H1 (cell line): Measurements from ENCODE around the gene SLC26A4. TPM values are rescaled to one million over a fixed set of nuclear protein-coding genes. Genes with fewer than 3 reads are reported as not detected.

Experiments
- CTCF ChIA-PET: fragments of 300-600 bp; sonication (Branson Sonifier 250); formaldehyde crosslinking; loops from one replicate; lab custom pipeline; 2021; ENCODE audit not compliant: partially characterized antibody; lab: Charles Lee
- POLR2A ChIA-PET: fragments of 300-600 bp; sonication (Branson Sonifier 250); formaldehyde crosslinking; loops from one replicate; lab custom pipeline; 2021; ENCODE audit warnings: inconsistent platforms; ENCODE audit not compliant: partially characterized antibody; lab: Charles Lee
- DNase-seq, 2 experiments: peaks; one replicate each; pipeline versions ENCODE4 v3.0.0 to v3.0.0-alpha.2; 2010 to 2022; ENCODE audit warnings: low spot score in 2 of 2, low read depth in 1 of 2, mixed read lengths in 1 of 2
- FAIRE-seq: peaks from 2 replicates; lab custom pipeline; 2011; peaks lifted over from hg19 to GRCh38; lab: Jason Lieb, UNC
- H2AFZ ChIP-seq: 2 replicates; pipeline ENCODE4 v1.8.1; 2012; ENCODE audit warnings: low read length, inconsistent platforms
- H2AK5ac ChIP-seq: 2 replicates; pipeline ENCODE4 v1.6.1; 2013; ENCODE audit warnings: low read depth, low read length
- H2BK120ac ChIP-seq: replicated peaks from 2 replicates; pipeline ENCODE3; 2013; ENCODE audit warnings: low read depth, low read length, inconsistent platforms
- H2BK12ac ChIP-seq: 2 replicates; pipeline ENCODE4 v1.6.1; 2013; ENCODE audit warnings: low read depth, low read length
- H2BK15ac ChIP-seq: 2 replicates; pipeline ENCODE4 v1.6.1; 2013; ENCODE audit warnings: low read length
- H2BK20ac ChIP-seq: 2 replicates; pipeline ENCODE4 v1.6.1; 2013; ENCODE audit warnings: low read length
- H2BK5ac ChIP-seq: 2 replicates; pipeline ENCODE4 v1.6.1; 2013; ENCODE audit warnings: low read depth, low read length
- H3K14ac ChIP-seq: 2 replicates; pipeline ENCODE4 v1.6.1; 2013; ENCODE audit warnings: inconsistent platforms; ENCODE audit not compliant: insufficient read length
- H3K18ac ChIP-seq: 2 replicates; pipeline ENCODE4 v1.6.1; 2013; ENCODE audit warnings: low read length; ENCODE audit errors: extremely low read depth
- H3K23ac ChIP-seq: 2 replicates; pipeline ENCODE4 v1.6.1; 2013; ENCODE audit warnings: inconsistent platforms; ENCODE audit not compliant: insufficient read length
- H3K23me2 ChIP-seq: 2 replicates; pipeline ENCODE4 v1.6.1; 2013; ENCODE audit warnings: low read depth, low read length
- H3K27ac ChIP-seq: 2 replicates; pipeline ENCODE4 v1.6.1; 2011; ENCODE audit warnings: low read depth, low read length, inconsistent platforms
- H3K27me3 ChIP-seq, 4 experiments: replicated peaks in 1 of 4; 1 replicate in 1 of 4; 2 replicates in 3 of 4; pipeline versions ENCODE4 v1.6.1 to v1.8.1; 2011 to 2013; ENCODE audit warnings: low read length in 3 of 4, mild to moderate bottlenecking in 3 of 4, inconsistent platforms in 2 of 4, mixed read lengths in 2 of 4, moderate library complexity in 1 of 4; ENCODE audit not compliant: control insufficient read depth in 3 of 4, insufficient read depth in 3 of 4; ENCODE audit errors: extremely low read depth in 1 of 4
- H3K36me3 ChIP-seq, 4 experiments: 2 replicates each; pipeline versions ENCODE4 v1.6.1 to v1.8.1; 2011 to 2013; ENCODE audit warnings: mild to moderate bottlenecking in 4 of 4, low read length in 3 of 4, moderate library complexity in 2 of 4, control low read depth in 1 of 4, inconsistent platforms in 1 of 4; ENCODE audit not compliant: insufficient read depth in 4 of 4, control insufficient read depth in 2 of 4
- H3K4ac ChIP-seq: replicated peaks from 2 replicates; pipeline ENCODE3; 2013; ENCODE audit warnings: low read length, low read depth, mixed read lengths, inconsistent platforms; ENCODE audit not compliant: insufficient read length
- H3K4me1 ChIP-seq, 4 experiments: replicated peaks in 1 of 4; 1 replicate in 1 of 4; 2 replicates in 3 of 4; pipeline versions ENCODE4 v1.6.1 to v1.8.1; 2011 to 2013; ENCODE audit warnings: low read length in 3 of 4, inconsistent platforms in 2 of 4, mixed read lengths in 1 of 4; ENCODE audit not compliant: insufficient read depth in 4 of 4, control insufficient read depth in 3 of 4
- H3K4me2 ChIP-seq, 2 experiments: 2 replicates each; pipeline versions ENCODE4 v1.6.1 to v1.8.1; 2011 to 2013; ENCODE audit warnings: low read depth in 2 of 2, low read length in 2 of 2, control low read depth in 1 of 2, inconsistent platforms in 1 of 2, mild to moderate bottlenecking in 1 of 2; ENCODE audit not compliant: insufficient read depth in 1 of 2
- H3K4me3 ChIP-seq, 4 experiments: fragments of 200-600, 300-600 bp in 1 of 4; sonication (generic), shearing (Covaris generic), sonication (Bioruptor Twin) in 1 of 4; 2 replicates each; pipeline versions ENCODE4 v1.5.1 to v1.8.1; 2011 to 2016; ENCODE audit warnings: low read length in 4 of 4, low read depth in 3 of 4, control low read depth in 2 of 4, inconsistent platforms in 2 of 4, mild to moderate bottlenecking in 2 of 4, mixed read lengths in 1 of 4, moderate library complexity in 1 of 4; ENCODE audit not compliant: insufficient read depth in 2 of 4; ENCODE audit errors: extremely low read depth in 1 of 4
- H3K56ac ChIP-seq: replicated peaks from 2 replicates; pipeline ENCODE3; 2013; ENCODE audit warnings: low read depth, mild to moderate bottlenecking, mixed read lengths, low read length, inconsistent platforms; ENCODE audit not compliant: insufficient read length
- H3K79me1 ChIP-seq: 2 replicates; pipeline ENCODE4 v1.6.1; 2013; ENCODE audit warnings: low read depth, low read length, control low read depth
- H3K79me2 ChIP-seq, 2 experiments: 2 replicates each; pipeline versions ENCODE4 v1.6.1 to v1.8.1; 2012 to 2013; ENCODE audit warnings: low read length in 2 of 2, mild to moderate bottlenecking in 2 of 2, inconsistent platforms in 1 of 2; ENCODE audit not compliant: insufficient read depth in 2 of 2, control insufficient read depth in 1 of 2
- H3K9ac ChIP-seq, 4 experiments: replicated peaks in 1 of 4; 1 replicate in 1 of 4; 2 replicates in 3 of 4; pipeline versions ENCODE4 v1.6.1 to v1.8.1; 2011 to 2013; ENCODE audit warnings: low read depth in 3 of 4, low read length in 3 of 4, control low read depth in 2 of 4, mild to moderate bottlenecking in 2 of 4, moderate library complexity in 2 of 4, inconsistent platforms in 1 of 4; ENCODE audit errors: extremely low read depth in 1 of 4
- H3K9me3 ChIP-seq, 2 experiments: 2 replicates each; pipeline versions ENCODE4 v1.6.1 to v1.8.1; 2012 to 2013; ENCODE audit warnings: mild to moderate bottlenecking in 2 of 2, moderate library complexity in 2 of 2, control low read depth in 1 of 2, inconsistent platforms in 1 of 2, low read depth in 1 of 2, low read length in 1 of 2, mixed read lengths in 1 of 2; ENCODE audit not compliant: insufficient read depth in 2 of 2
- H4K20me1 ChIP-seq, 2 experiments: replicated peaks in 1 of 2; 2 replicates each; pipeline versions ENCODE3 to v1.8.1; 2011 to 2013; ENCODE audit warnings: inconsistent platforms in 2 of 2, low read length in 2 of 2, mild to moderate bottlenecking in 1 of 2; ENCODE audit not compliant: insufficient read depth in 2 of 2, control insufficient read depth in 1 of 2
- H4K5ac ChIP-seq: 2 replicates; pipeline ENCODE4 v1.6.1; 2013; ENCODE audit warnings: low read length, low read depth, mixed read lengths, inconsistent platforms; ENCODE audit not compliant: insufficient read length
- H4K8ac ChIP-seq: 2 replicates; pipeline ENCODE4 v1.8.0; 2013; ENCODE audit warnings: mild to moderate bottlenecking, moderate library complexity, low read length, inconsistent platforms; ENCODE audit not compliant: insufficient read depth; ENCODE audit errors: extremely low read depth
- H4K91ac ChIP-seq: replicated peaks from 2 replicates; pipeline ENCODE3; 2013; ENCODE audit warnings: low read length, mixed read lengths, inconsistent platforms; ENCODE audit not compliant: insufficient read length
- NRF1 ChIP-seq: IDR thresholded peaks from 2 replicates; pipeline ENCODE4 v1.6.1; 2011; ENCODE audit warnings: mild to moderate bottlenecking, low read depth, low read length, improper control_type of control experiment
- polyA plus RNA-seq, 7 experiments: library from polyadenylated mRNA; depleted of rRNA in 3 of 7; stranded (reverse) in 5 of 7; unstranded in 2 of 7; fragments of >200 nt in 5 of 7; fragments of 200-250 nt in 2 of 7; gene quantifications; 1 replicate in 5 of 7; 2 replicates in 1 of 7; 4 replicates in 1 of 7; pipeline versions ENCODE4 v1.2.1 to v1.2.3, GENCODE V29; 2011 to 2013; ENCODE audit warnings: missing spikeins in 2 of 7, mixed read lengths in 2 of 7
- total RNA-seq: library from RNA; stranded (reverse); fragmentation: NEBNext Ultra II Directional; extraction: Animal tissue kit (Norgen Biotek cat#: 25700); gene quantifications from 2 replicates; pipeline ENCODE4 v1.2.1, GENCODE V29; 2021

The SLC26A4 gene
- total and polyA plus RNA-seq, 2 of the 8 experiments (the other 6 are each of a cell fraction or from before 2014, with no cell fraction given): 0.11 to 0.35 TPM

- H3K36me3 ChIP-seq: no peaks in the 10 kb centered on the region; a peak in 1 of 8 replicates
- no peak overlapping the region for H3K27ac ChIP-seq
- no peak overlapping the region for H2AFZ ChIP-seq
- FAIRE-seq: no peak
- ChIA-PET CTCF (no interaction called here), POLR2A (no interaction called here)
- H2BK120ac ChIP-seq: no peak overlapping the region
- TF ChIP-seq NRF1: no peak
- H2BK12ac ChIP-seq: no peak overlapping the region
- no peak overlapping the region for H3K9ac ChIP-seq
- no peaks in the 10 kb centered on the region for H3K27me3 ChIP-seq
- no peak overlapping the region for H4K8ac ChIP-seq
- H2BK20ac ChIP-seq: no peak overlapping the region
- H4K91ac ChIP-seq: no peak overlapping the region
- H2BK5ac ChIP-seq: no peak overlapping the region
- H3K4me2 ChIP-seq: no peak overlapping the region
- no peak overlapping the region for H3K14ac ChIP-seq
- no peak overlapping the region for H4K5ac ChIP-seq
- H2AK5ac ChIP-seq: no peak overlapping the region
- H3K23me2 ChIP-seq: no peaks in the 10 kb centered on the region
- H3K79me2 ChIP-seq: no peaks in the 10 kb centered on the region
- no peak overlapping the region for H2BK15ac ChIP-seq
- no peak overlapping the region for H3K56ac ChIP-seq
- H3K23ac ChIP-seq: no peak overlapping the region
- H3K4me3 ChIP-seq: no peak overlapping the region
- H3K18ac ChIP-seq: no peak overlapping the region
- no peaks in the 10 kb centered on the region for H3K79me1 ChIP-seq
- no peaks in the 10 kb centered on the region for H3K4me1 ChIP-seq
- no peaks in the 10 kb centered on the region for H3K9me3 ChIP-seq
- no peak overlapping the region for H3K4ac ChIP-seq
- H4K20me1 ChIP-seq: no peaks in the 10 kb centered on the region
- no peak for DNase-seq
These were observed 46.7 kb upstream of the SLC26A4 start for GRCh38 chr7:107613948-107614347.
